PC-3 (cell line): ENCODE data around the gene FOSB.

Experiments
- CTCF ChIP-seq: fragments of 300-600 bp; sonication (generic); conservative IDR thresholded peaks from 2 replicates; pipeline ENCODE4 v1.5.1; 2017; ENCODE audit warnings: antibody characterized with exemption, low read depth, mild to moderate bottlenecking, low read length
- EZH2 ChIP-seq: fragments of 300-600 bp; sonication (generic); IDR thresholded peaks from one replicate; pipeline ENCODE4 v1.6.1; 2017; ENCODE audit warnings: antibody characterized with exemption, mild to moderate bottlenecking, low read length; ENCODE audit not compliant: unreplicated experiment

- TF ChIP-seq CTCF (no peak), EZH2 (no peak)
Measured at GRCh38 chr19:45467115-45467455, 711 bp upstream of the FOSB start.
